HEK293 (cell line): ENCODE results near the gene RER1.

Experiments
- MYNN ChIP-seq: fragments of 450-650 bp; formaldehyde crosslinking; IDR thresholded peaks from 2 replicates; pipeline ENCODE4 v1.5.1; 2016; ENCODE audit warnings: missing biosample characterization, missing genetic modification characterization, borderline replicate concordance
- TCF7L2 ChIP-seq: IDR thresholded peaks from 2 replicates; pipeline ENCODE4 v1.6.1; 2011; ENCODE audit warnings: low read depth, mild to moderate bottlenecking, inconsistent platforms, low read length, moderate library complexity, borderline replicate concordance
- YY1 ChIP-seq: fragments of 450-650 bp; formaldehyde crosslinking; IDR thresholded peaks from 2 replicates; pipeline ENCODE4 v1.5.1; 2018; ENCODE audit warnings: missing biosample characterization, missing genetic modification characterization
- ZNF121 ChIP-seq: fragments of 450-650 bp; formaldehyde crosslinking; IDR thresholded peaks from 2 replicates; pipeline ENCODE4 v1.5.1; 2016; ENCODE audit warnings: missing biosample characterization, missing genetic modification characterization
- ZNF248 ChIP-seq: fragments of 450-650 bp; formaldehyde crosslinking; IDR thresholded peaks from 2 replicates; pipeline ENCODE4 v1.5.1; 2017; ENCODE audit warnings: missing biosample characterization, missing genetic modification characterization
- TF ChIP-seq, protein P1 (sequence below): fragments of 450-650 bp; formaldehyde crosslinking; IDR thresholded peaks from 2 replicates; pipeline ENCODE4 v1.5.1; 2016; ENCODE audit warnings: missing biosample characterization, missing genetic modification characterization
- TF ChIP-seq, protein P2 (sequence below): fragments of 450-650 bp; formaldehyde crosslinking; conservative IDR thresholded peaks from 2 replicates; pipeline ENCODE4 v1.5.1; 2016; ENCODE audit warnings: low read depth, missing biosample characterization, missing genetic modification characterization

DNA sequence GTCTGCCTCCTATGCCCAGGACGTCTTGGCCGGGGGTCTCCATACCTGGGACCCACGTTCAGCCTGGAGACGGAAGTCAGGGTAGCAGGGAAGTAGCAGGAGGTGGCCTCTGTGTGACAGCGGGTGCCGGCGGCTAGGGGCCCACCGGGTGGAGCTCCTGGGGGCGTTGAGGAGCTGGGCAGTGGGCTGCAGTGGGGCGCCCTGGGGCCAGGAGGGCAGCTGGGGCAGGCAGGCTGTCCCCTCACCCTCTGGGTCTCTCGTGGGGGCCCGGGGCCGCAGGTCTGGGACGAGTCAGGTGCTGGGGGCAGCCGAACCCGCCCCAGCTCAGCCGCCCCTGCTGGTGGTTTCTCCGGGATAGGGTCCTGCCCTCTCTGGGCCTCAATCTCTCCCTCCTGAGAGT, 35.4 kb downstream of the RER1 start:
- no peak for TF ChIP-seq TCF7L2
- TF ChIP-seq, protein P1, sequence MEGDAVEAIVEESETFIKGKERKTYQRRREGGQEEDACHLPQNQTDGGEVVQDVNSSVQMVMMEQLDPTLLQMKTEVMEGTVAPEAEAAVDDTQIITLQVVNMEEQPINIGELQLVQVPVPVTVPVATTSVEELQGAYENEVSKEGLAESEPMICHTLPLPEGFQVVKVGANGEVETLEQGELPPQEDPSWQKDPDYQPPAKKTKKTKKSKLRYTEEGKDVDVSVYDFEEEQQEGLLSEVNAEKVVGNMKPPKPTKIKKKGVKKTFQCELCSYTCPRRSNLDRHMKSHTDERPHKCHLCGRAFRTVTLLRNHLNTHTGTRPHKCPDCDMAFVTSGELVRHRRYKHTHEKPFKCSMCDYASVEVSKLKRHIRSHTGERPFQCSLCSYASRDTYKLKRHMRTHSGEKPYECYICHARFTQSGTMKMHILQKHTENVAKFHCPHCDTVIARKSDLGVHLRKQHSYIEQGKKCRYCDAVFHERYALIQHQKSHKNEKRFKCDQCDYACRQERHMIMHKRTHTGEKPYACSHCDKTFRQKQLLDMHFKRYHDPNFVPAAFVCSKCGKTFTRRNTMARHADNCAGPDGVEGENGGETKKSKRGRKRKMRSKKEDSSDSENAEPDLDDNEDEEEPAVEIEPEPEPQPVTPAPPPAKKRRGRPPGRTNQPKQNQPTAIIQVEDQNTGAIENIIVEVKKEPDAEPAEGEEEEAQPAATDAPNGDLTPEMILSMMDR (tag by site-specific recombination): no peak
- TF ChIP-seq YY1 (tag by site-specific recombination): no peak
- TF ChIP-seq MYNN (tag by site-specific recombination): no peak
- TF ChIP-seq ZNF248 (tag by site-specific recombination): no peak
- TF ChIP-seq, protein P2, sequence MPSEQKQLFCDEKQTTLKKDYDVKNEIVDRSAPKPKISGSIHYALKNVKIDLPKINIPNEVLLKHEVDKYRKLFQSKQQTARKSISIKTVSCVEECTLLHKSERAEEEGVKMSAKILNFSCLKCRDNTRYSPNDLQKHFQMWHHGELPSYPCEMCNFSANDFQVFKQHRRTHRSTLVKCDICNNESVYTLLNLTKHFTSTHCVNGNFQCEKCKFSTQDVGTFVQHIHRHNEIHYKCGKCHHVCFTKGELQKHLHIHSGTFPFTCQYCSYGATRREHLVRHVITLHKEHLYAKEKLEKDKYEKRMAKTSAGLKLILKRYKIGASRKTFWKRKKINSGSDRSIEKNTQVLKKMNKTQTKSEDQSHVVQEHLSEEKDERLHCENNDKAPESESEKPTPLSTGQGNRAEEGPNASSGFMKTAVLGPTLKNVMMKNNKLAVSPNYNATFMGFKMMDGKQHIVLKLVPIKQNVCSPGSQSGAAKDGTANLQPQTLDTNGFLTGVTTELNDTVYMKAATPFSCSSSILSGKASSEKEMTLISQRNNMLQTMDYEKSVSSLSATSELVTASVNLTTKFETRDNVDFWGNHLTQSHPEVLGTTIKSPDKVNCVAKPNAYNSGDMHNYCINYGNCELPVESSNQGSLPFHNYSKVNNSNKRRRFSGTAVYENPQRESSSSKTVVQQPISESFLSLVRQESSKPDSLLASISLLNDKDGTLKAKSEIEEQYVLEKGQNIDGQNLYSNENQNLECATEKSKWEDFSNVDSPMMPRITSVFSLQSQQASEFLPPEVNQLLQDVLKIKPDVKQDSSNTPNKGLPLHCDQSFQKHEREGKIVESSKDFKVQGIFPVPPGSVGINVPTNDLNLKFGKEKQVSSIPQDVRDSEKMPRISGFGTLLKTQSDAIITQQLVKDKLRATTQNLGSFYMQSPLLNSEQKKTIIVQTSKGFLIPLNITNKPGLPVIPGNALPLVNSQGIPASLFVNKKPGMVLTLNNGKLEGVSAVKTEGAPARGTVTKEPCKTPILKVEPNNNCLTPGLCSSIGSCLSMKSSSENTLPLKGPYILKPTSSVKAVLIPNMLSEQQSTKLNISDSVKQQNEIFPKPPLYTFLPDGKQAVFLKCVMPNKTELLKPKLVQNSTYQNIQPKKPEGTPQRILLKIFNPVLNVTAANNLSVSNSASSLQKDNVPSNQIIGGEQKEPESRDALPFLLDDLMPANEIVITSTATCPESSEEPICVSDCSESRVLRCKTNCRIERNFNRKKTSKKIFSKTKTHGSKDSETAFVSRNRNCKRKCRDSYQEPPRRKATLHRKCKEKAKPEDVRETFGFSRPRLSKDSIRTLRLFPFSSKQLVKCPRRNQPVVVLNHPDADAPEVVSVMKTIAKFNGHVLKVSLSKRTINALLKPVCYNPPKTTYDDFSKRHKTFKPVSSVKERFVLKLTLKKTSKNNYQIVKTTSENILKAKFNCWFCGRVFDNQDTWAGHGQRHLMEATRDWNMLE (tag by site-specific recombination): no peak
- TF ChIP-seq ZNF121 (tag by site-specific recombination): no peak
